ENCODE measurements around the gene RB1.

GRCh38 chr13:48411147-48411794, 107.7 kb downstream of the RB1 start:
- TF ChIP-seq CTCF (conservative IDR thresholded peaks at IDR 0.05; ENCODE audit: low read length): no peak
- TF ChIP-seq EZH2phosphoT487 (IDR thresholded peaks at IDR 0.05; ENCODE audit: borderline replicate concordance, low read depth, low read length): no peak

All from OCI-LY7 (cell line).